Hepatocyte (in vitro differentiated cells): ENCODE measurements around the gene C16orf89.

ENCODE experiments used
- EZH2phosphoT487 ChIP-seq: fragments of 200-600 bp; sonication (generic); IDR thresholded peaks from one replicate; pipeline ENCODE4 v1.6.1; 2018; ENCODE audit warnings: antibody characterized with exemption, mild to moderate bottlenecking, low read depth, moderate library complexity; ENCODE audit not compliant: unreplicated experiment, severe bottlenecking
- TF ChIP-seq, protein P1 (sequence below): fragments of 200-600 bp; sonication (generic); IDR thresholded peaks from 2 replicates; pipeline ENCODE4 v1.5.1; 2016; ENCODE audit warnings: antibody characterized with exemption, mild to moderate bottlenecking; ENCODE audit not compliant: poor library complexity

DNA sequence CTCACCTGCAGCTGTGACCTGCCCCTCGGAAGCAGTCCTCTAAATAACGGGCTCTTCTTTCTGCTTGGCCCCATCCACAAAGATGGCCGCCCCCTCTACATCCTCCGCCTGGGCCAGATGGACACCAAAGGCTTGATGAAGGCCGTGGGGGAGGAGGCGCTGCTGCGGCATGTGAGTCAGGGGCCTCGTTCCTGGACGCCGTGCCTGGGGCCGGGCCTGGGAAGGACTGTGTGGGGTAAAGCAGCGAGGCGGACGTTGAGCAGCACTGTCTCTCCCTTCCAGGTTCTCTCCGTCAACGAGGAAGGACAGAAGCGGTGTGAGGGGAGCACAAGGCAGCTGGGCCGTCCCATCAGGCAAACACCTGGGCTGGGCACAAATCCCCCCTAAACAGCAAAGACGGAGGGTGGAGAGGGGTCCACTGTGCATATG lies 65.2 kb downstream of the C16orf89 start:
- TF ChIP-seq, protein P1, sequence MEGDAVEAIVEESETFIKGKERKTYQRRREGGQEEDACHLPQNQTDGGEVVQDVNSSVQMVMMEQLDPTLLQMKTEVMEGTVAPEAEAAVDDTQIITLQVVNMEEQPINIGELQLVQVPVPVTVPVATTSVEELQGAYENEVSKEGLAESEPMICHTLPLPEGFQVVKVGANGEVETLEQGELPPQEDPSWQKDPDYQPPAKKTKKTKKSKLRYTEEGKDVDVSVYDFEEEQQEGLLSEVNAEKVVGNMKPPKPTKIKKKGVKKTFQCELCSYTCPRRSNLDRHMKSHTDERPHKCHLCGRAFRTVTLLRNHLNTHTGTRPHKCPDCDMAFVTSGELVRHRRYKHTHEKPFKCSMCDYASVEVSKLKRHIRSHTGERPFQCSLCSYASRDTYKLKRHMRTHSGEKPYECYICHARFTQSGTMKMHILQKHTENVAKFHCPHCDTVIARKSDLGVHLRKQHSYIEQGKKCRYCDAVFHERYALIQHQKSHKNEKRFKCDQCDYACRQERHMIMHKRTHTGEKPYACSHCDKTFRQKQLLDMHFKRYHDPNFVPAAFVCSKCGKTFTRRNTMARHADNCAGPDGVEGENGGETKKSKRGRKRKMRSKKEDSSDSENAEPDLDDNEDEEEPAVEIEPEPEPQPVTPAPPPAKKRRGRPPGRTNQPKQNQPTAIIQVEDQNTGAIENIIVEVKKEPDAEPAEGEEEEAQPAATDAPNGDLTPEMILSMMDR, result no peak
- TF ChIP-seq EZH2phosphoT487, result no peak
